Skeletal muscle satellite cell (primary cell): ENCODE results near the gene CASKIN2.

Experiments used
- H3K27me3 ChIP-seq: 2 replicates; pipeline ENCODE4 v1.7.0; 2013; ENCODE audit warnings: low read length; ENCODE audit not compliant: control insufficient read depth, insufficient read depth
- H3K36me3 ChIP-seq: 2 replicates; pipeline ENCODE4 v1.7.0; 2013; ENCODE audit warnings: mild to moderate bottlenecking, control low read depth, low read length; ENCODE audit not compliant: insufficient read depth
- H3K4me1 ChIP-seq: 2 replicates; pipeline ENCODE4 v1.7.0; 2013; ENCODE audit warnings: low read length; ENCODE audit not compliant: control insufficient read depth, insufficient read depth
- H3K4me2 ChIP-seq: 2 replicates; pipeline ENCODE4 v1.7.0; 2013; ENCODE audit warnings: mild to moderate bottlenecking, low read length
- H3K4me3 ChIP-seq: 2 replicates; pipeline ENCODE4 v1.7.0; 2013; ENCODE audit warnings: low read length
- H3K9ac ChIP-seq: 2 replicates; pipeline ENCODE4 v1.7.0; 2013; ENCODE audit warnings: mild to moderate bottlenecking, low read depth, low read length, moderate library complexity
- H3K9me3 ChIP-seq: replicated peaks from 2 replicates; pipeline ENCODE4 v1.7.0; 2013; ENCODE audit warnings: mild to moderate bottlenecking, control low read depth, low read length

The CASKIN2 gene

DNA sequence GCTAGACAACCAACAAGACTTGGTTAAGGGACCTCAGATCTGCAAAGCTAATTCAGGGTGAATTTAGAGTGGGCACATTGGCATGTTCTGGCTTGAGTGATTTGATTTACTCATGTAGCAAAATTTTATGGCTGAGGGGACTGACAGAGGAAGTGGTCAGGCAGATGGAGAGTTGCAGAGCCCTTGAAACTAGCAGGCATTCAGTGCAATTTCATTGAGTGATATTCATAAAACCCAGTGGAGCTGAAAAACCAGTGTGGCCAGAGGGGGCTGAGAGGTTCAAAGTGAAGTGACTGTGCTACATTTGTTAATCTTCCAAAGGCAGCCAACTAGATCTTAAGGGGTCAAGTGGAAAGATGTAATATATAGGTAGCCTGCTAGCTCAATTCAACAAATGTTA, 61.1 kb downstream of the CASKIN2 start:
- no peak overlapping the region for H3K4me2 ChIP-seq
- no peak overlapping the region for H3K9ac ChIP-seq
- no peaks in the 10 kb centered on the region for H3K9me3 ChIP-seq

DNA sequence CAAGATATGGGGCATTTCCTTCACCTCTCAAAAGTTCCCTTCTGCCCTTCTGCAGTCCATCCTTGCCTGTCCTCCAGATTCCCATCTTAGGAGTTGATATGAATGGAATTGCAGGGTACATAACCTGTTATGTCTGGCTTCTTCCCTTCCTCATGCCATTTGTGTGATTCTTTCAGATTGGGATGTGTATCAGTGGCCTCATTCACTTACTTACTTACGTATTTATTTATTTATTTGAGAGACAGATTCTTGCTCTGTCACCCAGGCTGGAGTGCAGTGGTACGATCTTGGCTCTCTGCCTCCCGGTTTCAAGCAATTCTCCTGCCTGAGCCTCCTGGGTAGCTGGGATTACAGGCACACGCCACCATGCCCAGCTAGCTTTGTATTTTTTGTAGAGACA, 65.1 kb downstream of the CASKIN2 start:
- Histone ChIP-seq H3K4me1 (no peaks in the 10 kb centered on the region), H3K9me3 (no peaks in the 10 kb centered on the region), H3K4me3 (no peak overlapping the region), H3K4me2 (no peak overlapping the region), H3K9ac (no peak overlapping the region), H3K27me3 (no peaks in the 10 kb centered on the region), H3K36me3 (no peaks in the 10 kb centered on the region)

More for the DNA sequence above, 61.1 kb downstream of the CASKIN2 start:
- Histone ChIP-seq H3K27me3 (no peaks in the 10 kb centered on the region), H3K4me1 (peaks cover 12% of the 10 kb centered on the region), H3K36me3 (no peaks in the 10 kb centered on the region), H3K4me3 (no peak overlapping the region)
